AG20443 (cell line): Measurements from ENCODE around the gene SIPA1L3.

Experiments
- DNase-seq: peaks from one replicate; pipeline ENCODE4 v3.0.0; 2012; ENCODE audit warnings: low spot score, mixed read lengths

The SIPA1L3 gene

DNA sequence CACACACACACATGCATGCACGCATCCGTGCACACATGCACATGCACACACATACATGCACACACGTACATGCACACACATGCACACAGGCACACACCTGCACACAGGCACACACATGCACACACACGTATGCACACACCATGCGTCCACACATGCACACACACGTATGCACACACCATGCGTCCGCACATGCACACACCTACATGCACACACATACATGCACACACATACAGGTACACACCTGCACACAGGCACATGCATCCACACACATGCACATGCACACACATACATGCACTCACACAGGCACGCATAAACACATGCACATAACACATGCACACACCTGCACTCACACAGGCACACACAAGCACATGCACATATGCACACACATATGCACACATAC, 204.9 kb downstream of the SIPA1L3 start:
- no peak for DNase-seq

GRCh38 chr19:38114651-38115050, 207.6 kb downstream of the SIPA1L3 start:
- no peak for DNase-seq

- no peak for DNase-seq
Measured at GRCh38 chr19:38115271-38115802, 208.3 kb downstream of the SIPA1L3 start.

DNA sequence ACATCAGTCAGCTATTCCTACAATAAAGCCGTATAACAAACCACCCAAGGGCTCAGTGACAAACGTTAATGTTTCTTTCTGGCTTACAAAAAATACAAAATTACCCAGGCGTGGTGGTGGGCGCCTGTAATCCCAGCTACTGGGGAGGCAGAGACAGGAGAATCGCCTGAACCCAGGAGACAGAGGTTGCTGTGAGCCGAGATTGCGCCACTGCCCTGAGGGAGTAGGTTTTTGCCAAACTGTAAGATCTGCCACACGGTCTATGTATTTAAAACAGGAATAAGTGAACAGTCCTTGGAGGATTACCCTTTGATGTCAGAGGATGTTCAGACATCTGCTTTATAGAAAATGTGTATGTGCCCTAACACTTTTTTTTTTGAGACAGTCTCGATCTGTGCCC, 211.2 kb downstream of the SIPA1L3 start:
- no peak for DNase-seq

DNA sequence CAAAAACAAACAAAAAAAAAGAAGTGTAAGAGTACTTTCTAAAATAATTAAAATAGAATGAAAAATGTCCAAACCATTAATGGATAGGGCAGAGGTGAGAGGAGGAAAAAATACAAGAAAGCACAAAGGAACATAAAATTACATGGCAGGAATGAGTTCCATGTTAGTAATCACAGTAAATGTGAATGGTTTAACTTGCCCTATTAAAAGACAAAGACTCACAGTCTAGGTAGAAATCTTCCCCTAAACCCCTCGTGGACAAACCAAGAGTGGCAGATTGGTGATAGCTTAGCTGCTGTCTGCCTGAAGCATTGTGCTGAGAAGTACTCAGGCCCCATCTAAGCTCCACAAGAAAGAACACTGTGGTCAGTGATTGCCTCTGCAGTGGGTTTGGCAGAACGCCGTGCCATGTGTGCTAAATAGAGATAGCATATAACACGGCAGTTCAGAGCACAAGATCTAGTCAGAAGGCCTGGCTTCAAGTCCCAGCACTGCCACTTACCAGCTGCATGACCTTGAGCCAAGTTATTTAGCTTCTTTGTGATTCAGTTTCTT, 213.5 kb downstream of the SIPA1L3 start:
- no peak for DNase-seq

DNA sequence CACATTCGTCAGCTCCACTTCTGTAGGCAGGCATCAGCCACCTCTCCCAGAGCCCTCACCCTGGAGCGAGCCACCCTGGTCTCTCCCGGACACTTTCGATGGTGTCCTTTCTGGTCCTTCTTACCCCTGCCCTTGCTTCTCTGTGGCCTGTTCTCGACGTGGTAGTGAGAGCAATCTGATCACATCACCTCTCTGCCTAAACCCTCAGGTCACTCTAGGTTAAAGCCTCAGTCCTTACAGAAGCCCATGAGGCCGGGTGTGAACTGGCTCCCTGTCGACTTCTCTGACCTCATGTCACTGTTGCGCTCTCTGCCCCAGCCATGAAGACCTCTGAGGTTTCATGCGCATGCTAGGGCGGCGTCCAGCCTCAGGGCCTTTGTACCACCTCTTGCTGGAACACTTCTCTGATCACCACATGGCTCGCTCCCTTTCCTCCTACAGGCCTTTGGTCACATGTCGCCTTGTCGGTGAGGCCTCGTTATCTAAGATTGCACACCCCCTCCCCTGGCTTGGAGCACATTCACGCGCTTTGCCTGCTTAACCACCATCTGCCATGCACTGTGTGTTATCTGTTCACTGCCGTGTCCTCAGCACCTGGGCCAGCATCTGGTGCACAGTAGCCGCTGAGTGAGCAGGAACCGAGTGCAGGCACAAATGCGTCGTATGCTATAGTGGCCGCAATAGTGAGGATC, 215.5 kb downstream of the SIPA1L3 start:
- no peak for DNase-seq

GRCh38 chr19:38125238-38125637, 218.2 kb downstream of the SIPA1L3 start:
- no peak for DNase-seq

DNA sequence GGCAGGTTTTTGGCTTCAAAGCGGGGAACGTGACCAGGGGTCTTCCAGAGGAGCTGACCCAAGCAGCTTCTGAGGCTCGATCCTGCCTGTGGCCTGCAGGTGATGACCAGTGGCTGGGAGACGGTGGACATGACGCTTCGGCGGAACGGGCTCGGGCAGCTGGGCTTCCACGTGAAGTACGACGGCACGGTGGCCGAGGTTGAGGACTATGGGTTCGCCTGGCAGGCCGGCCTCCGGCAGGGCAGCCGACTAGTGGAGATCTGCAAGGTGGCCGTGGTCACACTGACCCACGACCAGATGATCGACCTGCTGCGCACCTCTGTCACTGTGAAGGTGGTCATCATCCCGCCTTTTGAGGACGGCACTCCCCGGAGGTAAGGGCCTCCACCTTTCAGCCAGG, 223.4 kb downstream of the SIPA1L3 start:
- no peak for DNase-seq

DNA sequence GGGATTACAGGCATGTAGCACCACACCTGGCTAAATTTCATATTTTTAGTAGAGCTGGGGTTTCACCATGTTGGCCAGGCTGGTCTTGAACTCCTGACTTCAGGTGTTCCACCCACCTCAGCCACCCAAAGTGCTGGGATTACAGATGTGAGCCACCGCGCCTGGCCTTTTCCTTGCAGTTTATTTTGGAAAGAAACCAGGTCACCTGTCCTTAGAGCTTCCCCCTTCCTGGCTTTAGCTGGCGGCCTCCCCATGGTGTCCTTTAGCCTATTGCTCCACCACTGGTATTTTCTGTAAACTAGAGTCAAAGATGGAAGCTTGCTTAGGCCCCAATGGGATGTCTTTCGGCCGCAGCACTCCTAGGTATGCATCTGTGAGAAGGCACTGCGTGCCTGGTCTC, 225.8 kb downstream of the SIPA1L3 start:
- no peak for DNase-seq

DNA sequence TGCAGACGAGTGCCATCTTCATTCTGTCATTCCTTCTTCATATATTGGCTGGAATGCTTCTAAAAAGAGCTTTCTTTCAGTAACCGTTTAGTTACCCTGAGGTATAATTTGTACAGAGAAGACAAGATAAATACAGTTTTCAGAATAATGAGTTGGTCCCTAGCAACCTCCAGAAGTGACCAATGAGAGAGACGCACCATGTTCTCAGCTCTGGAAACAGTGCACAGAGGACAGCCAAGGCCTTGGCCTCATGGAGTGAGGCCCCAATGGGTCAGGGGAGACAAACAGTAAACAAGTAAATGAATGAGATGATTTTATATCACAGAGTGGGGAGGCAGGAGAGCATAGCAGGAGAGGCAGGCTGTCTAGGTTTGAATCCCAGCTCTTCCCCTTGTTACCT, 226.3 kb downstream of the SIPA1L3 start:
- no peak for DNase-seq

GRCh38 chr19:38134540-38135149, 227.6 kb downstream of the SIPA1L3 start:
- DNase-seq = peak; percentile 58

DNA sequence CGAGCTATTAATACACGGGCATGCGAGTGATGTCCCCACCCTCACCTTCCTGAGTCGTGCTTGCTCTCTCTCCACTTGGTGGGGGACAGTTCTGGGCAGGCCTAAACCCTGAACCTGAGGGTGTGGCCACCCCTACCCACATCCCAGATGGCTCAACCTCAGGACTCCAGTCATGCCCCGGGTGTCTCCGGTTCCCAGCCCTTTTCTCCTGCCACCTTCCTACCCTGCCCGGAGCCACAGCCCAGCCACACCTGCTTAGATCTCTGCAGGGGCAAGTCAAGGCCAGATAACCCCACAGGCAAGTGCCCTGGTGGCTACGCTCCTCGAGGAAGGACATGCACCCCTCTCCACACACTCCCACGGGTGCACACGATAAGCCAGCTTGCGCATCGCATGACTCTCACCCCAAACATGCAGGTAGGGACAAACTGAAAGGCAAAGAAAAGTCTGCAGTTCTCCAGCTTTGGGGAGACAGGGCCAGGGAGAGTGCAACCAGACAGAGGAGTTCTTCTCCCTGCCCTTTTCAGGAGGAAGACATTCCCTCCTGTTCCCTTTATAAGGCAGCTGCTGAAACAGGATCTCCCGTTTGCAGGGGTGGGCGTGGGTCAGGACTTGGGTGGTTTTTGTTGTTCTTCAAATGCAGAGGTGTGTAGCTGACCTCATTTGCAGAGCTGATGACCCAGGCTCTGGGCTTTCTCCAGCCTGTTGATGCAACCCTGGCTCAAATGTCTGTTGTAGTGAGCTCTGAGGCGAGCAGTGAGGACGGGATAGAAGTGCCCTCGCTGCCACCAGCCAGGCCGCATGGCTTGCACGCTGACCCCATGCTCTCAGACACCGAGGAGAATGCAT, 228.4 kb downstream of the SIPA1L3 start:
- DNase-seq = no peak

DNA sequence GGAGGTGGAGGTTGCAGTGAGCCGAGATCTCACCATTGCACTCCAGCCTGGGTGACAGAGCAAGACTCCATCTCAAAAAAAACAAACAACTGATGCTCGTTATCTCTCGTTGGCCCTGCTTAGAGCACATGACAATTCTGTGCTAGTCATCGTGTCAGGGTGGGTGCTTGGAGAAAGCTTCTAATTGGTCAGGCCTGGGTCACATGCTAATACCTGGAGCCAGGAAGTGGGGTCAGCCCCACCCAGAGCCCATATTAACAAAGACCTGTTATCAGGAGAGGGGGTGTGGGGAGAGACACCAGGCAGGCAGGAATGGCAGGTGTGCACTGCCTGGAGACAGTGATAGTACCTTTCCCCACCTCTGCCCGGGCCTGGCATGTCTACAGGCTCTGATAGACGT, 232.1 kb downstream of the SIPA1L3 start:
- DNase-seq = no peak

GRCh38 chr19:38141108-38141507, 234.1 kb downstream of the SIPA1L3 start:
- DNase-seq = no peak

DNA sequence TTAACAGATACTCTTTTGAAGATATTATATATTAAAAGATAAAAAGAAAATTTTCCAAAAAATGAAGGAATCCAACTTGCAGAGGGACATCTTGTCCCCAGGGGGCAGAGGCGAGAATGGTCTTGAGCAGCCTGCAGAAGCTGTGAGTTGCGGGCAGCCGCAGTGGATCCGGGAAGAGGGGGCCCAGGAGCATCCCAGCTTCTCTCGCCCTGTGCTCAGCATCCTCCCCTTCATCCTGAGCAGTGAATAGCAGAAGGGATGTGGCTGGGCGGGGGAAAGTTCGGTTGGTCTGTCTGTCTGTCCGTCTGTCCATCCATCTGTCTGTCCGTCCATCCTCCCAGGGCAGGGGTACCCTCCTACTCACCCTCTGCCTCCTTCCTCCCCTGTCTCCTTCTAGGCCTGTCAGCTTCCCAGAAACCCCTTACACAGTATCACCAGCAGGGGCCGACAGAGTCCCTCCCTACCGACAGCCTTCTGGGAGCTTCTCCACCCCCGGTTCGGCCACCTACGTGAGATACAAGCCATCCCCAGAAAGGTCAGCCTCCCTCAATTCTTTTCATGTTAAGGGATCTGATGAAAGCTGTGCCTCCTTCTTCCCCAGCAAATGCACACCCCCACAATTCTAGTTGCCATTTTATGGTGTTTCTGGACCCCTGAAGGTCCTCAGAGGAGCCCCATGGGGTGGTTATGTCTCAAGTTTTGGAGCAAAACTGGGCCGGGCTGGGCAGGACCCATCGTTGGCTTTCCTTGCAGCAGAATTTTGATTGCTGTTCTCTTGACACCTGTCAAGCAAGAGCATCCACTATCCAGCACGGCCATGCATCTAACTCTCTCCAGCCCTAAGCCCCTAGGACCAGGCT, 235.4 kb downstream of the SIPA1L3 start:
- peak; percentile 84 for DNase-seq

DNA sequence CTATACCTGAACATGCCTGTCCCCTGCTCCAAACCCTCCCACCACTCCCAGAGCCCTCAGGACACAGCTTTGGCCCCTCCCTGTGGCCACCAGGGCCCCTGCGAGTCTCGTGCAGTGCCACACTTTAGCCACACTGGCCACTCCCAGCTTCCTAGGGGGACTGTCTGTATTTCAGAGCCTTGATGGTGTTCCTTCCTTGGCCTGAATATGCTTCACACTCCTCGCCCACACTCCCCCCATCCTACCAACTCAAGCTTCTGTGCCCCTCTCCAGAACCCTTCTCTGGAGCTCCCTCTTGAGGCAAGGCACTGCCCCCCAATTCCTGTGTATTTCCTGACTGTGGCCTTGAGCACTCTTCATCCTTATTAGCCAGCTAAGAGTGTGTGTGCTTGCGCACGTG, 236.8 kb downstream of the SIPA1L3 start:
- DNase-seq = no peak

DNA sequence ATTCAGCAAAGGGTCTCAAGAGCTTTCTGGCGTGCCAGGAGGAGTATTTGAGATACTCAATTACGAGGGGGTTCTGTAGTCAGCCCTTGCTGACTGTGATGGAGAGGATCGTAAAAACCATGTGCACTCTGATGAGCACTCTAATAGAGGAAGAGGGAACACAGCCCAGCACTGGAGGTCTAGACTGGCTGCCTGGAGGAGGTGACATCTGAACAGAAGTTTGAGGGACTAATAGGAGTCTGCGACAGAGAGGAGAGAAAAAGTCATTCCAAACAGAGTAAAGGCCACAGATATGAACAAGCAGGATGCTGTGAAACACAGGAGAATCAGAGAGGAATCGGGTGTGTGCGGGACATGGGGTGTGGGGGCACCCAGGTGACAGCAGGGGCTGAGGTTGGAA, 237.7 kb downstream of the SIPA1L3 start:
- DNase-seq = no peak

GRCh38 chr19:38145623-38146022, 238.6 kb downstream of the SIPA1L3 start:
- peak; percentile 47 for DNase-seq

GRCh38 chr19:38148337-38148736, 241.3 kb downstream of the SIPA1L3 start:
- DNase-seq = no peak

DNA sequence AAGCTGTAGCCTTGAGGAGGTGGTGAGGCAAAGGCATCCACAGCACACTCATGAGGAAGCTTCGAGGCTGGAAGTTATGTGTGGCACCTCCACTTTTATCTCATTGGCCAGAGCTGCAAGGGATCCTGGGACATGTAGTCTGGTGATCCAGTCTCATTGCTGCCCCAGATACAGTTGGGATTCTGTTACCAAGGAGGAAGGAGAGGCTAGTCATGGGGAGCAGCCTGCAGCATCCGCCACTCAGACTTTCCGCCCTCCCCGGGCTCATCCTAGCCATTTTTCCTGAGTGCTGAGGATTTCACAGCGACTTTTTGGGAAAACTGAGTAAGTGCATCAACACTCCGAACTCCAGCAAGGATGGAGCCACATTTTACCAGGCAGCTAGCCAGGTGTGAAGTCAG, 242.7 kb downstream of the SIPA1L3 start:
- no peak for DNase-seq

GRCh38 chr19:38151242-38151641, 244.2 kb downstream of the SIPA1L3 start:
- no peak for DNase-seq
